ENCODE data around the gene PALLD.

DNA sequence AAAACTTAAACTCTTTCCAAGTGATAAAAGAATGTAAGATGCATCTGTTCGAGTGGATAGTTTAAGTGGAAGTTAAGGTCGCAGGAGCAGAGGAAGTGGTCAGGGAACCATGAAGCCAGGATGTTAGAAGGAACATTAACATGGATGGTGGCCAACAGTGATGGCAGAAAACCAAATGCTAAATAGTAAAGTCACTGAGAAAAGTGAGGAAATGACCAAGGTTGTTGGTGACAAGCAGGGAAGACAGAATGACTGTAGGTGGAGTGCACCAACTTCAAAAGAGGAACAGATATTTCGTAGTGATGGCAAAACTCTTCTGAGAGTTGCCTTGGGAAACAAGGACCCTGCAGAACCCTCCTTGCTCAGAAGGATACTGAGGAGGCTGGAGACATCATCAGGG, 226.2 kb downstream of the PALLD start:
- TF ChIP-seq POLR2AphosphoS5 (IDR thresholded peaks at IDR 0.05; ENCODE audit: insufficient read depth, low read depth, low read length) (no peak), CTCF (IDR thresholded peaks at IDR 0.05; ENCODE audit: extremely low read depth in 1 of 2, insufficient read depth in 1 of 2, low read depth in 1 of 2, low read length in 2 of 2) (no peak), EZH2 (IDR thresholded peaks at IDR 0.05; ENCODE audit: borderline replicate concordance, low read depth, low read length, severe bottlenecking) (no peak), JUN (IDR thresholded peaks at IDR 0.05; ENCODE audit: borderline replicate concordance, insufficient read depth, insufficient read length, low read depth) (no peak), POLR2A (IDR thresholded peaks at IDR 0.05; ENCODE audit: low read depth, low read length) (no peak), MAX (IDR thresholded peaks at IDR 0.05; ENCODE audit: insufficient read depth, insufficient read length) (no peak)

Data from endothelial cell of umbilical vein (primary cell).